Mammary epithelial cell (primary cell): ENCODE measurements around the gene ADAM12.

Experiments used
- EZH2 ChIP-seq: IDR thresholded peaks from 2 replicates; pipeline ENCODE4 v1.6.1; 2012; ENCODE audit warnings: low read length, inconsistent platforms, borderline replicate concordance
- TF ChIP-seq, protein P1 (sequence below), 2 donors: IDR thresholded peaks in 1 of 2; conservative IDR thresholded peaks in 1 of 2; 2 replicates each; pipeline ENCODE4 v1.5.1; 2011 to 2012; ENCODE audit warnings: inconsistent platforms in 2 of 2, low read length in 2 of 2, mild to moderate bottlenecking in 2 of 2, control low read depth in 1 of 2, low read depth in 1 of 2; ENCODE audit not compliant: insufficient read depth in 1 of 2; ENCODE audit errors: extremely low read depth in 1 of 2

DNA sequence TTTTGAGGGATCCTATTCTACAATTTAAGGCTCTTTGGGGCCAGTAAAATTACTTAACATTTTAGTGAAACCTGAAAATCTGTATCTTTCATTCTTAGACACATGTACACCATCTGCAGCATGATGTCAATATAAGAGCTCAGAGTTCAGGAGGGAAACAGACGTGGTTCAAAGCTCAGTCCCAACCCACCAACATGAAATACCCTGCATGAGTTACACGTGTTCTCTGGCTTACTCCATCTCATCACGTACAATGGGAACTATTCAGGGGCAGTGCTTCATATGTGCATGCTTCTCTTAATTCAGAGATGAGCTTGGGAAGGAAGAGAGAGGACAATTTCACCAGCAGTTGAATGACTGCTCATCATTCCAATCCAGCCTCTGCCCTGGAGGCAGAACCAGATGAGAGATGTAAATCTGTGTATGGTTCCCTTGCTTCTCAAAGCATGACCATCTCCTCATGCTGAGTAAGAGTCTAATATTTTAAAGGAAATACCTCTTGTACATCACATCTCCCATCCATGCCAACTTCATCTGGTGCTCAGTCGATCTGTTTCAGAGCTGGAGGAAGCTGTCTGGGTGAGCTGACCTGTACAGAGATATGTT is 29.0 kb upstream of the ADAM12 start:
- TF ChIP-seq, protein P1, sequence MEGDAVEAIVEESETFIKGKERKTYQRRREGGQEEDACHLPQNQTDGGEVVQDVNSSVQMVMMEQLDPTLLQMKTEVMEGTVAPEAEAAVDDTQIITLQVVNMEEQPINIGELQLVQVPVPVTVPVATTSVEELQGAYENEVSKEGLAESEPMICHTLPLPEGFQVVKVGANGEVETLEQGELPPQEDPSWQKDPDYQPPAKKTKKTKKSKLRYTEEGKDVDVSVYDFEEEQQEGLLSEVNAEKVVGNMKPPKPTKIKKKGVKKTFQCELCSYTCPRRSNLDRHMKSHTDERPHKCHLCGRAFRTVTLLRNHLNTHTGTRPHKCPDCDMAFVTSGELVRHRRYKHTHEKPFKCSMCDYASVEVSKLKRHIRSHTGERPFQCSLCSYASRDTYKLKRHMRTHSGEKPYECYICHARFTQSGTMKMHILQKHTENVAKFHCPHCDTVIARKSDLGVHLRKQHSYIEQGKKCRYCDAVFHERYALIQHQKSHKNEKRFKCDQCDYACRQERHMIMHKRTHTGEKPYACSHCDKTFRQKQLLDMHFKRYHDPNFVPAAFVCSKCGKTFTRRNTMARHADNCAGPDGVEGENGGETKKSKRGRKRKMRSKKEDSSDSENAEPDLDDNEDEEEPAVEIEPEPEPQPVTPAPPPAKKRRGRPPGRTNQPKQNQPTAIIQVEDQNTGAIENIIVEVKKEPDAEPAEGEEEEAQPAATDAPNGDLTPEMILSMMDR (conservative IDR thresholded peaks at IDR 0.05 in 1 of 2, IDR thresholded peaks at IDR 0.05 in 1 of 2; ENCODE audit: extremely low read depth in 1 of 2, insufficient read depth in 1 of 2, low read depth in 1 of 2, low read length in 2 of 2) = no peak
- no peak for TF ChIP-seq EZH2
